ENCODE results near the gene TTC28.

- TF ChIP-seq CTCF (IDR thresholded peaks at IDR 0.05) (no peak), EZH2 (IDR thresholded peaks at IDR 0.05) (no peak), EZH2phosphoT487 (IDR thresholded peaks at IDR 0.05) (no peak)
Observed at GRCh38 chr22:28413612-28414399, 265.8 kb downstream of the TTC28 start.
